Cardiac fibroblast (primary cell): ENCODE data around the gene CDC37L1.

Experiments
- DNase-seq, 2 donors: peaks; one replicate each; pipeline versions ENCODE4 v3.0.0 to v3.0.0-alpha.2; 2010; ENCODE audit warnings: low read depth in 2 of 2
- H3K4me3 ChIP-seq, 2 donors: replicated peaks in 1 of 2; 1 replicate in 1 of 2; 2 replicates in 1 of 2; pipeline ENCODE4 v1.5.1; 2011; ENCODE audit warnings: low read depth in 2 of 2, low read length in 2 of 2, mild to moderate bottlenecking in 2 of 2, moderate library complexity in 1 of 2
- CTCF ChIP-seq: IDR thresholded peaks from one replicate; pipeline ENCODE4 v1.5.1; 2011; ENCODE audit warnings: low read depth, mild to moderate bottlenecking, low read length, inconsistent platforms

CDC37L1 gene

GRCh38 chr9:4679268-4680172 lies at the start of gene CDC37L1:
CDC37L1 (plus strand) TSS chr9:4679569; CDS start chr9:4679768, 199 bp downstream.
- peak; percentile 59 for TF ChIP-seq CTCF
- peak within 1 kb of the TSS; percentile 91 to 97 for H3K4me3 ChIP-seq
- peak; percentile 96 to 97 for DNase-seq

GRCh38 chr9:4630836-4631235 lies 48.5 kb upstream of the CDC37L1 start:
- H3K4me3 ChIP-seq: no peak overlapping the region
- TF ChIP-seq CTCF: no peak
- peak; percentile 3 to 6 for DNase-seq

GRCh38 chr9:4638968-4639367 lies 40.4 kb upstream of the CDC37L1 start:
- no peak for DNase-seq
- no peak overlapping the region for H3K4me3 ChIP-seq
- TF ChIP-seq CTCF: no peak

GRCh38 chr9:4639420-4639819 lies 39.9 kb upstream of the CDC37L1 start:
- peak in 1 of 2 donors; percentile 12 for DNase-seq
- no peak overlapping the region for H3K4me3 ChIP-seq
- no peak for TF ChIP-seq CTCF

GRCh38 chr9:4640027-4640426 lies 39.3 kb upstream of the CDC37L1 start:
- H3K4me3 ChIP-seq: no peak overlapping the region
- TF ChIP-seq CTCF: peak; percentile 41
- peak; percentile 39 to 51 for DNase-seq

- H3K4me3 ChIP-seq: no peak overlapping the region
- TF ChIP-seq CTCF: no peak
- DNase-seq: no peak
Measured at GRCh38 chr9:4642351-4642750, 37.0 kb upstream of the CDC37L1 start.
